BJ (cell line): ENCODE measurements around the gene KCNA3. TPM values are rescaled to one million over a fixed set of nuclear protein-coding genes. Genes with fewer than 3 reads are reported as not detected.
"Not testable (repeated sequence)": the region's sequence is repeated elsewhere in the genome, so short reads cannot be mapped to it uniquely, and the experiment has no call there.

Source experiments
- CTCF ChIA-PET: fragments of 350-600 bp; formaldehyde crosslinking; extraction: SDS; loops from one replicate; lab custom pipeline; 2021; ENCODE audit warnings: antibody characterized with exemption, inconsistent platforms; lab: Yijun Ruan, JAX
- POLR2A ChIA-PET: fragments of 300-600 bp; sonication (Branson Sonifier 250); formaldehyde crosslinking; extraction: SDS; loops from one replicate; lab custom pipeline; 2021; ENCODE audit warnings: antibody characterized with exemption; lab: Charles Lee
- DNase-seq: peaks from one replicate; pipeline ENCODE4 v3.0.0-alpha.2; 2011; ENCODE audit warnings: low read depth
- H3K27me3 ChIP-seq: 2 replicates; pipeline ENCODE4 v1.6.0; 2011; ENCODE audit warnings: low read length; ENCODE audit not compliant: control insufficient read depth, insufficient read depth
- H3K36me3 ChIP-seq: 2 replicates; pipeline ENCODE4 v1.5.1; 2011; ENCODE audit warnings: low read length; ENCODE audit not compliant: control insufficient read depth, insufficient read depth
- H3K4me3 ChIP-seq: 2 replicates; pipeline ENCODE4 v1.5.1; 2011; ENCODE audit warnings: low read depth, mild to moderate bottlenecking, control low read depth, low read length
- CTCF ChIP-seq: IDR thresholded peaks from 2 replicates; pipeline ENCODE4 v1.5.1; 2011; ENCODE audit warnings: low read depth, mild to moderate bottlenecking, control low read depth, inconsistent platforms, low read length, moderate library complexity; ENCODE audit not compliant: insufficient read depth
- polyA plus RNA-seq: library from polyadenylated mRNA; depleted of rRNA; stranded (reverse); fragments of >200 nt; gene quantifications from 2 replicates; pipeline ENCODE4 v1.2.3, GENCODE V29; 2011

KCNA3 gene
- polyA plus RNA-seq, 1 experiment: 0.39 TPM

- CTCF ChIA-PET: interaction anchor here (2.3 kb wide), 1 partner anchor 110 kb away, joined by 6 read pairs; no protein-coding TSS in a partner anchor
- H3K27me3 ChIP-seq: peaks cover 25% of the 10 kb centered on the region
- no peak overlapping the region for H3K4me3 ChIP-seq
- POLR2A ChIA-PET: no interaction called here
- H3K36me3 ChIP-seq: no peaks in the 10 kb centered on the region
- no peak for DNase-seq
- no peak for TF ChIP-seq CTCF
Measured at GRCh38 chr1:110671361-110671760, 3.4 kb downstream of the KCNA3 start.

GRCh38 chr1:110668549-110668948 lies 6.2 kb downstream of the KCNA3 start:
- peaks cover 6% of the 10 kb centered on the region for H3K27me3 ChIP-seq
- H3K4me3 ChIP-seq: no peak overlapping the region
- no peaks in the 10 kb centered on the region for H3K36me3 ChIP-seq
- TF ChIP-seq CTCF: no peak
- DNase-seq: no peak
- POLR2A ChIA-PET: no interaction called here
- CTCF ChIA-PET: interaction anchor here (0.6 to 1.1 kb wide), 3 partner anchors 15 to 97 kb away, joined by 3 read pairs; no protein-coding TSS in a partner anchor

GRCh38 chr1:110667776-110668175 lies 7.0 kb downstream of the KCNA3 start:
- TF ChIP-seq CTCF: no peak
- Histone ChIP-seq H3K4me3 (no peak overlapping the region), H3K27me3 (no peaks in the 10 kb centered on the region; the same call in 1 of the 2 replicates), H3K36me3 (no peaks in the 10 kb centered on the region)
- DNase-seq: no peak
- ChIA-PET CTCF (no interaction called here), POLR2A (no interaction called here)

DNA sequence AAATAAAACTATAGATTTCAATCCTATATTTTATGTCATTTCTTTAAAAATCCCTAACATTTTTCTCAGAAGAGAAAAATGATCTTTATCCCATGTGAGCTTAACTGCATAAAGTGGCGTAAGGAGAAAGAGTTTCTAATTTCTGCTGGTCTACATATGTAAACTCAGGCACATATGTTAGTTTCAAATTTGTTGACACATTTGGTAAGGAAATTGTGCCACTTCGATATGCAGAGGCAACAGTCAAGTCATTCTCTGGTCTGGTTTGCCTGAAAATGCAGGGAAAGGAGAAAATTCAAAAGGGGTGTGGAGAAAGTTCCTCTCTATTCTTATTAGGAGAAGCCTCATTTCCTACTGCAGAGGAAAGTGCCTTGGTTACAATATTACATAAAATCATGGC lies 11.5 kb downstream of the KCNA3 start:
- Histone ChIP-seq H3K4me3 (no peak overlapping the region), H3K36me3 (no peaks in the 10 kb centered on the region), H3K27me3 (no peaks in the 10 kb centered on the region)
- no peak for TF ChIP-seq CTCF
- CTCF ChIA-PET: interaction anchor here (1.6 kb wide), 1 partner anchor 12 kb away, joined by 3 read pairs; no protein-coding TSS in a partner anchor
- POLR2A ChIA-PET: no interaction called here
- no peak for DNase-seq

- H3K27me3 ChIP-seq, CTCF ChIA-PET, POLR2A ChIA-PET: not testable (repeated sequence)
Measured at GRCh38 chr1:110659559-110659958, 15.2 kb downstream of the KCNA3 start.

DNA sequence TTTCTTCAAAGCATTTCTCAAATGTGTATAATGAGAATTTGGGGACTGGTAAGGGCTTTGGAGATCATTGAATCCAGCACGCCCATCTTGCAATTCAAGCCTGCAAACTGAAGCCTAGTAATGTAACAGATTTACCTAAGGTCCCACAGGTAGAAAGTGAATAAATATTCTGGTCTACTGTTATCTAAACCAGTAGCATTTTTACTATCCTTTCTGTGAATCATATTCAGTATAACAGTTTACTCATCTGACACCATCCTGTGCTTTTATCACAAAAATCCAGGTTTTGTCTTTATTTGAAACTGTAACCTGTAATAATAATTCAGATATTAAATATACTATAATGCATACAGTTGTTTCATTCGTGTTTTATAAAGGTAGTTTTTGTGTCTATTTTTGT lies 17.4 kb downstream of the KCNA3 start:
- ChIA-PET CTCF (no interaction called here), POLR2A (no interaction called here)
- Histone ChIP-seq H3K4me3 (no peak overlapping the region), H3K36me3 (no peaks in the 10 kb centered on the region), H3K27me3 (no peaks in the 10 kb centered on the region)
- DNase-seq: no peak
- no peak for TF ChIP-seq CTCF

More at GRCh38 chr1:110659559-110659958, 15.2 kb downstream of the KCNA3 start:
- H3K36me3 ChIP-seq, DNase-seq, H3K4me3 ChIP-seq: not testable (repeated sequence)
